ENCODE data around the gene USP40.

Gene USP40

DNA sequence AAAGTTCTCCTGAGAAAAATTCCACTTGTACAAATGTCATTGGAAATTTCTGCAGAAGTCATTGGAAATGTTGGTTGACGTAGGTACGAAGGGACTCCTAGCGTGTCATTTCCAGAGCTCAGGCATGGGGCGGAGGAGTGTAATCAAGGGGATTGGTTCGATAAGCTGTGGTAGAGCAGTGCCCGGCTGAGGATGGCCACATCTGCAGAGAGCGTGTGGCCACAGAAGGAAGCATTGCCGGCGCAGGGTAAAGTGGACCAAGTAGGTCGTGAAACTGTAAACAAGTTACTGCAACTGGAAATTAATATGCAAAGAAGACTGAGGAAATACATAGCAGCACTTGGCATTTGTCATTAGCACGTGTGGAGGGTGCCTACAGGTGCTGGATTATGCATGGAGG, 110.5 kb downstream of the USP40 start:
- DNase-seq, result no peak

DNA sequence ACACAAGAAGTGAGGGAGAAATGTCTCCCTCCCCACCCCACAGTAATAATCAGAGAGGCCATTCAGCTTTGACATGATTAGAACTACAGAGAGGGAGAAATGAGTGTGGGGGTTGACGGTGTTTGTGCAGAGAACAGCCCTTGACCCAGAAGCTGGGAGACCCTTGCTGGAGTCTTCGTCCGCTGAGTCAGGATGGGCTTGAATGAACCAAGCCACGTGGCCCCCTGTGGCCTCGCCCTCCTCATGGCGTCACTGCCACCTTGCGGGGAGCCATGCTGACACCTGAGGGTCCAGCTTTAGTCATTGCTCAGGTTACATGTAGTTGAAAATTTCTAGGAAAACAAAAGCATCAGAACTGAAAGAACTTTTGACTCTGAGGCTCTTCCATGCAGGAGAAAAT, 111.1 kb downstream of the USP40 start:
- DNase-seq, result no peak

GRCh38 chr2:233455006-233455405, 111.6 kb downstream of the USP40 start:
- no peak for DNase-seq

DNA sequence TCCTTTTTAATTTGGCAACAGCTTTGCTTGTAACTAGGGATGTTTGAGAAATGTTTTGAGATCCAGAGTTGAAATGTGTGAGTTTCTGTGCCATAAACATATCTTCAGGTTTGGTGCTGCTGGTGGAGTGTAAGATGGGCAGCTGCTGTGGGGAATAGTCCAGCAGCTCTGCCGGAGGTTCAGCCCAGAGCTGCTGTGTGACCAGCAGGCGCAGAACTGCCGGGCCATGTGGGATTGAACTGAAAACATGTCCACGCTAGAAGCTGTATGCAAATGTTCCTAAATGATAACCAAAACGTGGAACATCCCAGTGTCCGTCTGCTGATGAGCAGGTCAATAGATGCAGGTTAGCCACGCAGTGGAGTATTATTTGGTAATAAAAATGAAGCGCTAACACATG, 112.7 kb downstream of the USP40 start:
- no peak for DNase-seq

DNA sequence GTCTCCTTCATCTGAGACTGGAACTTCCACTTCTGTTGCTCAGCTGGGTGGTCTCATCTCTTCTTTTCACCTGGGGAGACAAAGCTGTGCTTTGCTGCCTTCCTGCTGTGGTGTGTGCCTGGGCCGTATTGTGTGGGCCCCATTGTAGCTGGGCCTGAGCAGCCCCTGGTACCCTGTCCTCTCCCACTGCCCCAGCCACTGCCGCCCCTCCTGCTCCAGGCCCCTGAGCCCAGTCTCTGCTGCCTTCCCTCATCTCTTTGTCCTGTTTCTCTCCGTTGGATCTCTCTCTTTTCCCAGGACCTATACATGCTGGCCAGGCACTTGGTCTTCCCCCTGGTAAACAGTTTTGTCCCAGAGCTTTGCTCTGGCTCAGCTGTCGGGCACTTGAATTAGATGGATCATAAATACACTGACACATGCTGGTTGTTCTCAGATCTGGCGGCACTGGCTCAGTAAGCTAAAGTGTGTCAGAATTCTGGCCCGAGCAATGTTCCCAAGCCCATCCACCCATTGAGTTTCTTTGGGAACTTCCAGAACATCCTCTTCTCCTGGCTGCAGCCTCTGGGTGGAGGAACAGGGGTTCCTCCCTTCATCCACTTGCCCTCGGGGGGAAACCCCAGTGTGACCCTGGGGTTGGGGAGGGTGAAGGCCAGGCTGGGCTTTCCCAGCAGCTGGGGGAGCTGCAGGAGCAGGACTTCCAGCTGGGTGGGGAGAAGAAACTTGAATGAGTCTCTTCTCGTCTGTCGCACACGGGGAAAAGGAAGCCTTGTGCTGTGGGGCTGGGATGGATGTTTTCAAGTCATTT, 113.3 kb downstream of the USP40 start:
- no peak for DNase-seq

- no peak for DNase-seq
These were observed 114.6 kb downstream of the USP40 start for GRCh38 chr2:233451950-233452349.

DNA sequence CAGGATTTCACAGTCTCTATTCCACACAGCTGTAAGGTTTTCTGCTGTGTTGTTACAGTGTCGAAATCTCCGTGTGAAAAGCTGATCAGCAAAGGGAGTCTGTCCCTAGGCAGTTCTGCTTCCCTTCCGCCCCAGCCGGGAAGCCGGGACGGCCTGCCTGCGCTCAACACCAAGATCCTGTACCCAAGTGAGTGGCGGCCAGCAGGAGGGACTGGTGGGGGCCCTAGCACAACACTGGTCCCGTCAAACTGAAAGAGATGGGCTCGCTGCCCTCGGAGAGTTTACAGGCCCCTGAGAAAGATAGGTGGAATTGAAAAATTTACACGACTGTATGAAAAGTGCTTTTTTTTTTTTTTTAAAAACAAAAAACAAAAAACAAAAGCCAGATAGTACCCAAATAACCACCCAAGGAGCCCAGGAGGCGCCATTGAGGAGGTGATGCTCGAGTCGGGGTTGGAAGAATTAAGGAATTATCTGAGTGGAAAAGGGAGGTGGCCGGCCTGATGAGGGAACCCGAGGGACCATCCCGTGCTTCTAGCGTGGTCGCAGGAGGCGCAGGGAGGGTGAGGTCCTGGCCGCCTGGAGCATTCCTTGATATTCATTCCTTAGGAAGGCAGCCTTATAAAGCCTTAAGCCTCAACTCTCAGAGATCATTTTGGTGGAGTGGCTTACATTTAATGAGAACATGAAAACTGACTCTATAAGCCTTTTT, 115.6 kb downstream of the USP40 start:
- DNase-seq, result no peak

DNA sequence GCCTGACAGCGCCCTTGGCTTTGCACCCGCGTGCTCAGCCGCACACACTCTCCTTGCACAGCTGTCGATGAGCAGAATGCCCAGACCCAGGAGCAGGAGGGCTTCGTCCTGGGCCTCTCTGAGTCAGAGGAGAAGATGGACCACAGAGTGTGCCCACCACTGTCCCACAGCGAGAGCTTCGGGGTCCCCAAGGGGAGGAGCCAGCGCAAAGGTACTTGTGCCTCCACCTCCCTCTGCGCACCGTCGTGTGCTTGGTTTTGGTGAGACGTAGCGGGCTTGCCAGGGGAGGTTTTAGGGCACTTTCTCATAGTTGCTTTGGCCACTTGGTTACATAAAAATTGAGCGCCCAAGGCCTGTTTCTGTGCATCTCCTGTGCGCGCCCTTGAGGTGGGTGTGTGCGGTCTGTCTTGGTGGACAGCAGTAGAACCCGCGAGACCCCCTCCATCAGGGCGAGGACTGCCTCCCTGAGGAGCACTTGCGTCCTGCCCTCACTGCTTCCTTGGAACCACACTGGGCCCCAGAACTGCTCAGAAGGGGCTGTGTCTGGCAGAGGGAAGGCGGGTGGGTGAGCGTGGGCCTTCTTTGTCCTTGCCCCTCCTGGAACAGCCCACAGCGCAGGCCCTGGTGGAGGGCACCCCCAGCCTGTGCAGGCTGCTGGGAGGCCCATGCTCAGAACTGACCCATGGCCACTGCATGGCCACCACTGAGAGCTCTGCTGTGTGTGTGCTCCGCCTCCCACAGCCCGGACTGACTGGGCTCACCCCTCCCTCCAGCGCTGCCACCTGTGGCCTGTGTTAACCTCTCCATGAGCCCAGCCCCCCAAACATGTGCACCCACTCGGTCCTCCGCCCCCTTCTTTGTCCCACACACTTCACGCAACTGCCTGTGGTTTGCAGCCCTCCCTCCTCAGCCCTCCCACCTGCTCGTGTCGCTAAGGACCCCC, 116.4 kb downstream of the USP40 start:
- no peak for DNase-seq

GRCh38 chr2:233449081-233449901, 117.3 kb downstream of the USP40 start:
- no peak for DNase-seq

DNA sequence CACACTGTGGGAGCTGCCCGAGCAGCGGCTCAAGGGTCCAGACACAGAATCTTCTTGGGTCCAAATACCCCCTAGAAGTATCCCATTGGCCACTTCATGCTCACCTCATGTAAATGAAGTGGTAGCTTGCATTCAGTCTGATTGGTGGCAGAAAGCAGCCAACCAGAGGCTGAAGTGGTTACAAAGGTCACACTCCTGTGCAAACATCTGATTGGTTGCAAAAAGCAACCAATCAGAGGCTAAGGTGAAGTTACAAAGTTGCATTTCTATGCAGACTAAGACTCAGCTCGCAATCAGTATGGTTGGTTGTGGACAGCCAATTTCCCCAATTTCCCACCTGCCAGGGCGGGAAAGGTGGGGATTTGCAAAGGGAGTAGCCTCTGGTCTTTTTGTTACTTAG, 118.0 kb downstream of the USP40 start:
- DNase-seq, result no peak

GRCh38 chr2:233448220-233448559, 118.4 kb downstream of the USP40 start:
- no peak for DNase-seq

DNA sequence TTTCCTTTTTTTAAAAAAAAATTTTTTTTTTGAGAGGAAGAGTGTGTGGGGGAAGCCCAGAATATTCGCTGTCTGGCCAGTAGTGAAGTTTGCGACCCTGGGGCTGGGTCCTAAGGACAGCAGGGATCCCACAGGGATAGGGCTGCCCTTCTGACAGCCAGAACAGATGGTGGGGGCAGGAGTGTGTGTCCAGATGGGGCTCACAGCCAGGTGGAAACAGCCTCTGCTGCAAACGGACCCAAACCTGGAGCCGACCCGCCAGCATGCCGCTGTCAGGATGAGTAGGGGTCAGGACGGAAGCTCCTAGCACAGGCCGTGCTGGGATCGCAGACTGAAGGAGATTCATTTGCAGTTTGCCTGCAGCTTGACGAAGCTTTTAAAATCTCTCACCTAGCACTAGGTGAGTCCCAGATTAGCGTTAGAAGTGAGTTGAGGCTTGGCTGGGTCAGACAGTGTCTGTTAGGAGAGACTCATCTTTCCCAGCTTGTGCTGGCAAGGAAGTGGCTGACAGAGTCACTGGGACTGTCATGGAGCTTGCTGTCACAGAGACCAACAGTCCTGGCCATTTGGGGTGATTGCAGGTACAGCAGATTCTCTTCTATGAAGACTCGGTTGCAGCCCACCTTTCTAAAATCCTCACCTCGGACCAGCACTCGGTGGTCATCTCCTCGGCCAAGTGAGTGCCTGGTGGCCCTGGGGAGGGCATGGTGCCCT, 118.9 kb downstream of the USP40 start:
- no peak for DNase-seq

DNA sequence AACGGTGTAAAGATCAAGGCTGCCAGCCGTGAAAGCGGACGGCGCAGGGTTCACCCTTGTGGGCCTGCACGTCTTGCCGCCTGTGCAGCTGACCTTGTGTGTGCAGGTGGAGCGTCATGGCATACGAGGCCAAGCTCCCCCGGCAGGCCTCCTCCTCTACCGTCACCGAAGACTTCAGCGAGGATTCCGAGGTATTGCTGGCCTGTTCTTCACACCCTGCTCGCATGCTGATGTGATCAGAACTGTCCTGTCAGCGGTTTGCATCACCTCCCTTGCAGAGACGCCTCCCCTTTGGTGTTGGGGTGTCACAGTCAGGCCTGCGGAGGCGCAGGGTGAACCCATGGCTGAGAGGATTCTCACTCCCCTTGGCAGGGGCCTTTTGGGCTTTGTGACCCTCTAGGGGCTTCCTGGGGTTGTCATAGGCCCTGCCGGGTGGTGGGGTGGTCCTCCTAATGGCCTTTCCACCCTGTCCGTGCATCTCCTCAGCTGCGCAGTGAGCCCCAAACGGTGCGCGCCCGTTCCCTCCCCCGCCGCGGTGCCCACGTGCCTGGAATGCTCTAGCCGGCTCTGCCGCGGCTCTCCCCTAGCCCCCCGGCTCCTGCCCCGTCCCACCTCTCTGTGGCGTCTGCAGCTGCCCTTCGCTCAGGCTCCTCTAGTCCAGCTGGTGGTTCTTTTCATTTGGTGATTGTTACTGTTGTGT, 119.8 kb downstream of the USP40 start:
- DNase-seq, result no peak

DNA sequence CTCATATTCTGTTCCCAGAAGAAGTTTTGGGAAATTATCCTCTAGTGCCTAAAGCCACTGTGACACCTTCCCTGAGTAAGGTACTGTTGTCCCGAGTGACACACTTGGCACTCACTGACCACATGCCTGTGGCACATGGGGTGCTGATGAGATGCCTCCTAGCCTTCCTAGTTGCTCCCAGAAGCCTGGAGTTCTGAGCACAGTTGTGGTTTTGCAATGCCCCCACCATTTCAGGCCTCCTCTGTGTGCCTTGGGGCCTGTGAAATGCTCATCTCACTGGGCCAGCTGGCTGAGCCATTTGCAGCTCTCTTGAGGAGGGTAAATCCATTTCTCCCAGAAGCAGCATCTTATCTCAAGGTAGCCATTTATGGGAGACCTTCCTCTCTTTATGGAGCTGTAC, 120.5 kb downstream of the USP40 start:
- DNase-seq, result no peak

DNA sequence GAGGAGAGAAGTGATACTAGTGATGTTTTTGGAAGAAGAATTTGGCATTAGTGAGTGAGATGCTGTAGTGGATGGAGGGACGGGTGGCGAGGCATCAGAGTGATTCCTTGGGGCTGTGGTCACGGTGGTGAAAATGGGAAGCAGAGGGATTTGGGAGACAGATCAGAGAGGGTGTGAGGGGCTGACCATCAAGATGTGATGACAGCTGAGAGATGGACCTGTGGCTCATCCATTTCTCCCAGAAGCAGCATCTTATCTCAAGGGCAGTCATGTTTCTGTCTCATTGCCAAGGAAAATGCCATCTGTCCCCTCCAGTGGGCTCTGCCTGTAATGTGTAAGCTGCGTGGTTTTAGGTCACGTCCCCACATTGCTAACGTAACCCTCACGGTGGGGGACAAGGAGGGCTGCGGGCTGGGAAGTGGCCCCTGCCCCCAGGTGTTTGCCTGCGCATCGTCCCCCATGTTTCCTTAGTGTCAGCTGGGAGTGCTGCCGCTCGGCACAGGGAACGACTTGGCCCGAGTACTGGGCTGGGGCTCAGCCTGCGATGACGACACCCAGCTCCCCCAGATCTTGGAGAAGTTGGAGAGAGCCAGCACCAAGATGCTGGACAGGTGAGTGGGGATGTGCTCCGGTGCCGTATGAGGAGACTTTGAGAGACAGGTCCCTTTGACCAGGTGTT, 121.3 kb downstream of the USP40 start:
- DNase-seq, result no peak

DNA sequence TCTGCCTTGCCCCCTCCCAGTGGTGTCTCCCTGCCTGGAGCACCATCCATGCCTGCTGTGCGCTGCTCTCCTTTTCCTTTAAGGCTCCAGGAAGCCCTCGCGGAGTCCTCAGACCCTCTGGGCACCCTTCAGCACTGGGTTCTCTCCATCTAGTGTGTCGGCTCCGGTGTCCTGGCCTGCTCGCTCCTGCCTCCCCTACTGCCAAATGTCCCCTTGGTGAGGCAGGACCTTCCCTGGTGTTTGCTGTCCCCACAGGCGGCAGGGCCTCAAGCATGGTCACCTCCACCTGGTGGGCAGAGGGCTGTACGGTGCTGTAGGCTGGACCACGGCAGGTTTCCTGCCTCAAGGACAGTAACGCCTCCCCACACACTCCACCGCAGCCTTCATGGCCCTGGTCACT, 122.1 kb downstream of the USP40 start:
- DNase-seq, result no peak

- DNase-seq, result peak; percentile 43
These were observed 122.9 kb downstream of the USP40 start for GRCh38 chr2:233443511-233444183.

DNA sequence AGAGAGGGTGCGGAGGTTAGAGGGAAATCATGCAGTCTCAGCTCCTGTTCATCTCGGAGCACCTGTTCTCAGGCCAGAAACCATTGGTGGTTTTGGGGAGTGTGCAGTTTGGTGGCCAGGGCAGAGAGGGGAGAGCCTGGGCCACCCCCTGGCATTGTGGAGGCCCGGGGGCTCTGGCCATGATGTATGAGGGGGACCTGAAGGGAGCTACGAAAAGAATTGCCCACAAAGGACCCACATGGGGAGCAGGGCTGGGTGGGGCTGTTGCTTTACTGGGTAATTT, 124.6 kb downstream of the USP40 start:
- DNase-seq, result no peak

GRCh38 chr2:233441161-233442027, 125.2 kb downstream of the USP40 start:
- DNase-seq, result no peak
